Memory B cell (primary cell): ENCODE data around the gene RBM44.

Experiments
- ATAC-seq: fragments of 150-1000 bp; cut with Tn5 transposase; 2 replicates; pipeline ENCODE4 v1.10.0; 2021; ENCODE audit warnings: low read depth, mild to moderate bottlenecking, moderate library complexity
- DNase-seq, 2 donors: peaks; one replicate each; pipeline ENCODE4 v3.0.0; 2022; ENCODE audit warnings: low spot score in 2 of 2
- H3K27ac Mint-ChIP-seq: one replicate; pipeline ENCODE4 v1.8.0; 2022; ENCODE audit warnings: mild to moderate bottlenecking, moderate library complexity, mixed read lengths
- H3K27me3 Mint-ChIP-seq: one replicate; pipeline ENCODE4 v1.8.0; 2022; ENCODE audit warnings: mixed read lengths
- H3K36me3 Mint-ChIP-seq: one replicate; pipeline ENCODE4 v1.8.0; 2022; ENCODE audit warnings: mild to moderate bottlenecking, mixed read lengths
- H3K4me1 Mint-ChIP-seq: one replicate; pipeline ENCODE4 v1.8.0; 2022; ENCODE audit warnings: mixed read lengths
- H3K4me3 Mint-ChIP-seq: one replicate; pipeline ENCODE4 v1.8.0; 2022; ENCODE audit warnings: mild to moderate bottlenecking, moderate library complexity, mixed read lengths
- H3K9me3 Mint-ChIP-seq: one replicate; pipeline ENCODE4 v1.8.0; 2022; ENCODE audit warnings: mixed read lengths

Gene RBM44

GRCh38 chr2:237885931-237886684 lies 87.5 kb downstream of the RBM44 start:
- H3K9me3 Mint-ChIP-seq: peaks cover under 1% of the 10 kb centered on the region
- peaks cover 2% of the 10 kb centered on the region for H3K4me1 Mint-ChIP-seq
- H3K27me3 Mint-ChIP-seq: peaks cover 2% of the 10 kb centered on the region
- DNase-seq (no peak), ATAC-seq (no peak)
- H3K4me3 Mint-ChIP-seq: no peak overlapping the region
- H3K27ac Mint-ChIP-seq: no peak overlapping the region
- no peaks in the 10 kb centered on the region for H3K36me3 Mint-ChIP-seq

- peaks cover 2% of the 10 kb centered on the region for H3K27me3 Mint-ChIP-seq
- ATAC-seq (peak; percentile 58), DNase-seq (no peak)
- H3K27ac Mint-ChIP-seq: no peak overlapping the region
- no peaks in the 10 kb centered on the region for H3K9me3 Mint-ChIP-seq
- H3K4me1 Mint-ChIP-seq: peaks cover 2% of the 10 kb centered on the region
- no peak overlapping the region for H3K4me3 Mint-ChIP-seq
- no peaks in the 10 kb centered on the region for H3K36me3 Mint-ChIP-seq
These were observed 88.3 kb downstream of the RBM44 start for GRCh38 chr2:237886685-237887481.

DNA sequence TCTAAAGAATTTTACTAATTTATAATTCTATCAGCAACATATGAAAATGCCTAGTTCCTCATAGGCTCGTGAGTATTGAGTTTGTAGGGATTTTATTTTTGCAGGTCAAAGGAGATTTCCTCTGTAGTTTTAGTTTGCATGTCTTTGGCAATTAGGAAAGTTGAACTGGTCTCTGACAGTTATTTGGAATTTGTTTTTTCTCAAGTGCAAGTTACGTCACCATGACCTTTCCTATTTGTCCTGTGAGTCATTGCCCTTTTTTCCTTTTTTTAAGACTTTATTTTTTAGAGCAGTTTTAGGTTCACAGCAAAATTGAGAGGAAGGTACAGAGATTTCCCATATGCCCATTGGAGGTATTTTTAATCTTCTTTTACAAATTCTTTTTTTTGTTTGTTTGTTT lies 89.8 kb downstream of the RBM44 start:
- Mint-ChIP-seq H3K4me3 (no peak overlapping the region), H3K36me3 (no peaks in the 10 kb centered on the region), H3K9me3 (no peaks in the 10 kb centered on the region), H3K27me3 (no peaks in the 10 kb centered on the region), H3K27ac (no peak overlapping the region), H3K4me1 (peaks cover 2% of the 10 kb centered on the region)
- ATAC-seq (no peak), DNase-seq (no peak)

DNA sequence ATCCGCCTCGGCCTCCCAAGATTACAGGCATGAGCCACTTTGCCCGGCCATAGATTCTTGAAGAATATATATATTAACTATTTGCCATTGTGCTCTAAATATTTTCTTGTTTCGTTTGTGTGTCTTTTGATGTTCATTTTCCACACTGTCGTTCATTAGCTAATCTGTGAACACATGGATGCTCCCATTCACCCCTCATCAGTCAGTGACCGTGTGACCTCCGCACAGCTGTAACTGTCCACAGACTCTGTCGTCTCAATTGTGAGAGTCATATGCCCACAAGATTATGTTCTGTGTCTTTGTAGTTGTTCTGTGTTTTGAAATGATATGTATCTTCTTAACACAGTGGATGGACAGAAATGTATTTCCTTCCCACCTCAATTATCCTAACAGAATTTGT lies 90.4 kb downstream of the RBM44 start:
- Mint-ChIP-seq H3K9me3 (no peaks in the 10 kb centered on the region), H3K4me1 (peaks cover 2% of the 10 kb centered on the region), H3K36me3 (no peaks in the 10 kb centered on the region), H3K27ac (no peak overlapping the region), H3K4me3 (no peak overlapping the region), H3K27me3 (no peaks in the 10 kb centered on the region)
- ATAC-seq: no peak
- no peak for DNase-seq

GRCh38 chr2:237889811-237890210 lies 91.2 kb downstream of the RBM44 start:
- H3K4me1 Mint-ChIP-seq: peaks cover 2% of the 10 kb centered on the region
- DNase-seq: no peak
- H3K4me3 Mint-ChIP-seq: no peak overlapping the region
- ATAC-seq: no peak
- H3K36me3 Mint-ChIP-seq: no peaks in the 10 kb centered on the region
- H3K9me3 Mint-ChIP-seq: no peaks in the 10 kb centered on the region
- H3K27me3 Mint-ChIP-seq: no peaks in the 10 kb centered on the region
- H3K27ac Mint-ChIP-seq: no peak overlapping the region
